ENCODE measurements around the gene VPS33B.

- TF ChIP-seq CTCF (IDR thresholded peaks at IDR 0.05) (no peak), EP300 (IDR thresholded peaks at IDR 0.05; ENCODE audit: low read depth) (no peak), POLR2A (IDR thresholded peaks at IDR 0.05) (no peak)
Observed at GRCh38 chr15:91027677-91028076, 5.3 kb upstream of the VPS33B start.

Data from transverse colon (tissue), 3 donors.